GM18858 (cell line): Measurements from ENCODE around the gene BORCS6.

Source experiments
- ATAC-seq: cut with Tn5 transposase; IDR thresholded peaks from one replicate; pipeline ENCODE4 v1.9.1; 2021; ENCODE audit not compliant: unreplicated experiment

Gene BORCS6

GRCh38 chr17:8212312-8213180, 22.6 kb upstream of the BORCS6 start:
- ATAC-seq: no peak

GRCh38 chr17:8210761-8211458, 20.9 kb upstream of the BORCS6 start:
- no peak for ATAC-seq

- no peak for ATAC-seq
These were observed 20.2 kb upstream of the BORCS6 start, which contains the start of gene AURKB for GRCh38 chr17:8209907-8210760. Gene AURKB (minus strand): TSS chr17:8210575. CDS start chr17:8210224, 351 bp downstream.

GRCh38 chr17:8206536-8206935, 16.6 kb upstream of the BORCS6 start:
- no peak for ATAC-seq

- ATAC-seq: no peak
These were observed 15.0 kb upstream of the BORCS6 start for GRCh38 chr17:8204761-8205555.

GRCh38 chr17:8192070-8192815, 2.3 kb upstream of the BORCS6 start:
- ATAC-seq: no peak

GRCh38 chr17:8190506-8190905, 526 bp upstream of the BORCS6 start:
- no peak for ATAC-seq

- no peak for ATAC-seq
These were observed 804 bp downstream of the BORCS6 start for GRCh38 chr17:8189041-8189710.

- no peak for ATAC-seq
These were observed 1.6 kb downstream of the BORCS6 start for GRCh38 chr17:8188263-8188839.

- ATAC-seq: peak; percentile 26
These were observed 2.3 kb downstream of the BORCS6 start for GRCh38 chr17:8187517-8188262.

GRCh38 chr17:8186787-8187516, 3.0 kb downstream of the BORCS6 start:
- ATAC-seq: peak; percentile 18

GRCh38 chr17:8186446-8186786, 3.6 kb downstream of the BORCS6 start:
- ATAC-seq: no peak

GRCh38 chr17:8185582-8186445, 4.2 kb downstream of the BORCS6 start:
- ATAC-seq: no peak

GRCh38 chr17:8176998-8177731, 12.8 kb downstream of the BORCS6 start:
- ATAC-seq: no peak

- ATAC-seq: no peak
These were observed 13.6 kb downstream of the BORCS6 start, which contains the start of gene TMEM107 for GRCh38 chr17:8176197-8176940. Gene TMEM107 (minus strand): TSS chr17:8176380. CDS start chr17:8176286, 94 bp downstream.
